ENCODE results near the gene PARD3B. TPM values are rescaled to one million over a fixed set of nuclear protein-coding genes. Genes with fewer than 3 reads are reported as not detected.

PARD3B gene
- total and polyA plus RNA-seq, 2 of the 8 experiments (the other 6 are each of a cell fraction or from before 2014, with no cell fraction given): 1.2 to 5.7 TPM

DNA sequence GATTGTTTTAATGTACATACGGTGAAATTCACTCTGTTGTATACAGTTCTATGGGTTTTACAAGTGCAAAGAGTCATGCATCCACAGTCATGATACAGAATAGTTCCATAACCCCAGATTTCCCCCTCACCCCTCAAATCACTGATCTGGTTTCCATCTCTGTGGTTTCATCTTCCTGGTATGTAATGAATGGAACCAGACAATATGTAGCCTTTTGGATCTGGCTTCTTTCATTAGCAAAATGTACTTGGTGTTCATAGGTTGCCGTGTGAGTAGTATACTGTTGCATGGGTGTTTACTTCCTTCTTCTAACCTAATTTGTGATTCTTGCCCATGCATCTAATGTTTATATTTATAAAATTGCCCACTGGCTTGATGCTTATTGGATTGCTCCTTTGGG lies 838.3 kb downstream of the PARD3B start:
- Histone ChIP-seq H4K8ac (ENCODE audit: extremely low read depth, insufficient read depth, low read length) (no peak overlapping the region), H4K91ac (replicated peaks; ENCODE audit: insufficient read length, low read length) (no peak overlapping the region), H4K5ac (ENCODE audit: insufficient read length, low read depth, low read length) (no peak overlapping the region), H3K23me2 (ENCODE audit: low read depth, low read length) (no peaks in the 10 kb centered on the region), H3K9me3 (ENCODE audit: insufficient read depth in 2 of 2, low read depth in 1 of 2, low read length in 1 of 2) (no peaks in the 10 kb centered on the region), H3K4me3 (ENCODE audit: extremely low read depth in 1 of 4, insufficient read depth in 2 of 4, low read depth in 3 of 4, low read length in 4 of 4) (no peak overlapping the region), H3K56ac (replicated peaks; ENCODE audit: insufficient read length, low read depth, low read length) (no peak overlapping the region), H3K9ac (replicated peaks in 1 of 4; ENCODE audit: extremely low read depth in 1 of 4, low read depth in 3 of 4, low read length in 3 of 4) (no peak overlapping the region), H3K27ac (ENCODE audit: low read depth, low read length) (no peak overlapping the region), H3K23ac (ENCODE audit: insufficient read length) (no peak overlapping the region), H2BK120ac (replicated peaks; ENCODE audit: low read depth, low read length) (no peak overlapping the region), H2BK5ac (ENCODE audit: low read depth, low read length) (no peak overlapping the region), H2BK12ac (ENCODE audit: low read depth, low read length) (no peak overlapping the region), H3K79me1 (ENCODE audit: low read depth, low read length) (no peaks in the 10 kb centered on the region), H2BK20ac (ENCODE audit: low read length) (no peak overlapping the region), H3K79me2 (ENCODE audit: control insufficient read depth in 1 of 2, insufficient read depth in 2 of 2, low read length in 2 of 2) (no peaks in the 10 kb centered on the region), H2AK5ac (ENCODE audit: low read depth, low read length) (no peak overlapping the region), H3K4me2 (ENCODE audit: insufficient read depth in 1 of 2, low read depth in 2 of 2, low read length in 2 of 2) (no peak overlapping the region), H3K4me1 (replicated peaks in 1 of 4; ENCODE audit: control insufficient read depth in 3 of 4, insufficient read depth in 4 of 4, low read length in 3 of 4) (peaks cover 0 to 2% (median 0%) of the 10 kb centered on the region in 4 experiments; a peak in 1 of 7 replicates), H2BK15ac (ENCODE audit: low read length) (no peak overlapping the region), H3K4ac (replicated peaks; ENCODE audit: insufficient read length, low read depth, low read length) (no peak overlapping the region), H3K18ac (ENCODE audit: extremely low read depth, low read length) (no peak overlapping the region), H3K27me3 (replicated peaks in 1 of 4; ENCODE audit: control insufficient read depth in 3 of 4, extremely low read depth in 1 of 4, insufficient read depth in 3 of 4, low read length in 3 of 4) (no peaks in the 10 kb centered on the region), H3K14ac (ENCODE audit: insufficient read length) (no peak overlapping the region), H3K36me3 (ENCODE audit: control insufficient read depth in 2 of 4, insufficient read depth in 4 of 4, low read length in 3 of 4) (no peaks in the 10 kb centered on the region), H4K20me1 (replicated peaks in 1 of 2; ENCODE audit: control insufficient read depth in 1 of 2, insufficient read depth in 2 of 2, low read length in 2 of 2) (no peaks in the 10 kb centered on the region), H2AFZ (ENCODE audit: low read length) (no peak overlapping the region)
- DNase-seq (ENCODE audit: low read depth in 1 of 2, low spot score in 2 of 2): no peak
- WGBS, 2 experiments (ENCODE audit: extremely low coverage in 1 of 2, insufficient coverage in 1 of 2, insufficient read length in 1 of 2, insufficient replicate concordance in 2 of 2, low coverage in 1 of 2, low lambda C conversion rate in 2 of 2, missing lambda C conversion rate in 1 of 2): 91% methylated on average over 2 of the region's 2 CpGs; no CpG with 5 or more reads in 1 of the 2 experiments
- TF ChIP-seq SP1 (IDR thresholded peaks at IDR 0.05; ENCODE audit: low read depth, low read length) (no peak), JUN (IDR thresholded peaks at IDR 0.05; ENCODE audit: low read depth, low read length) (no peak), CHD2 (IDR thresholded peaks at IDR 0.05; ENCODE audit: low read length) (no peak), RBBP5 (IDR thresholded peaks at IDR 0.05; ENCODE audit: borderline replicate concordance, low read depth, low read length) (no peak)
- ChIA-PET CTCF (ENCODE audit: partially characterized antibody) (interaction anchor here (0.6 to 1.2 kb wide), 2 partner anchors 18 to 887 kb away, joined by 3 read pairs; no protein-coding TSS in a partner anchor), POLR2A (ENCODE audit: partially characterized antibody) (no interaction called here)
- no peak for FAIRE-seq

Data from H1 (cell line).